Caco-2 (cell line): Measurements from ENCODE around the gene SIAH2. TPM values are rescaled to one million over a fixed set of nuclear protein-coding genes. Genes with fewer than 3 reads are reported as not detected.
A peak's percentile ranks its signal among the peaks of the same experiment; 100 is the strongest.

Experiments used
- BruUV-seq: library from RNA; stranded (reverse); fragments of 400-500 nt; replicated peaks from 2 replicates; lab custom pipeline; 2021; lab: Mats Ljungman, UMichigan
- CTCF ChIA-PET: fragments of 300-600 bp; sonication (Branson Sonifier 250); formaldehyde crosslinking; loops from one replicate; lab custom pipeline; 2022; ENCODE audit warnings: antibody characterized with exemption; lab: Charles Lee
- POLR2A ChIA-PET: fragments of 300-600 bp; sonication (Branson Sonifier 250); formaldehyde crosslinking; loops from one replicate; lab custom pipeline; 2022; ENCODE audit warnings: antibody characterized with exemption; lab: Charles Lee
- DNase-seq, 2 experiments: peaks; one replicate each; pipeline versions ENCODE4 v3.0.0 to v3.0.0-alpha.2; 2020 to 2022
- H3K27me3 ChIP-seq: replicated peaks from 2 replicates; pipeline ENCODE4 v1.6.0; 2011; ENCODE audit warnings: low read length; ENCODE audit not compliant: control insufficient read depth, insufficient read depth
- H3K36me3 ChIP-seq: 2 replicates; pipeline ENCODE4 v1.5.1; 2011; ENCODE audit warnings: low read length; ENCODE audit not compliant: control insufficient read depth, insufficient read depth
- H3K4me1 ChIP-seq: fragments of 250-450 bp; sonication (Bioruptor Pico); 2 replicates; pipeline ENCODE4 v1.5.1; 2020; ENCODE audit warnings: mild to moderate bottlenecking
- H3K4me3 ChIP-seq: 2 replicates; pipeline ENCODE4 v1.5.1; 2011; ENCODE audit warnings: low read depth, mild to moderate bottlenecking, control low read depth, low read length
- H3K9me3 ChIP-seq: fragments of 250-450 bp; sonication (Bioruptor Pico); 2 replicates; pipeline ENCODE4 v1.5.1; 2020; ENCODE audit warnings: mild to moderate bottlenecking, moderate library complexity
- H3K27ac Mint-ChIP-seq: one replicate; pipeline ENCODE4 v1.8.0; 2022; ENCODE audit warnings: mixed read lengths; ENCODE audit not compliant: unreplicated experiment
- H3K27me3 Mint-ChIP-seq: one replicate; pipeline ENCODE4 v1.8.0; 2022; ENCODE audit warnings: mixed read lengths; ENCODE audit not compliant: insufficient read depth, unreplicated experiment
- H3K36me3 Mint-ChIP-seq: one replicate; pipeline ENCODE4 v1.8.0; 2022; ENCODE audit warnings: mild to moderate bottlenecking, mixed read lengths; ENCODE audit not compliant: insufficient read depth, unreplicated experiment
- H3K4me1 Mint-ChIP-seq: one replicate; pipeline ENCODE4 v1.8.0; 2022; ENCODE audit warnings: low read depth, mixed read lengths; ENCODE audit not compliant: unreplicated experiment
- H3K4me3 Mint-ChIP-seq: one replicate; pipeline ENCODE4 v1.8.0; 2022; ENCODE audit warnings: mild to moderate bottlenecking, moderate library complexity, mixed read lengths; ENCODE audit not compliant: unreplicated experiment
- H3K9me3 Mint-ChIP-seq: one replicate; pipeline ENCODE4 v1.8.0; 2022; ENCODE audit warnings: mixed read lengths; ENCODE audit not compliant: unreplicated experiment
- CTCF ChIP-seq, 2 experiments: fragments of 200-600 bp in 1 of 2; IDR thresholded peaks; 1 replicate in 1 of 2; 2 replicates in 1 of 2; pipeline versions ENCODE4 v1.5.1 to v1.8.0; 2011 to 2022; ENCODE audit warnings: antibody characterized with exemption in 1 of 2, control low read depth in 1 of 2, inconsistent platforms in 1 of 2, low read depth in 1 of 2, low read length in 1 of 2, mild to moderate bottlenecking in 1 of 2, moderate library complexity in 1 of 2; ENCODE audit not compliant: insufficient read depth in 1 of 2, severe bottlenecking in 1 of 2, unreplicated experiment in 1 of 2
- intact Hi-C: fragments of 100-400 bp; cut with micrococcal nuclease; formaldehyde crosslinking; loops from one replicate; pipeline ENCODE4 v1.10.0; 2022; ENCODE audit not compliant: unreplicated experiment
- total RNA-seq: library from RNA; stranded (reverse); gene quantifications from 2 replicates; pipeline ENCODE4 v1.2.3, GENCODE V29; 2022

SIAH2 gene
- total RNA-seq, 1 experiment from 2014 or later: 25.6 TPM

GRCh38 chr3:150742679-150743078 lies 20.3 kb downstream of the SIAH2 start:
- peaks cover 26% of the 10 kb centered on the region for H3K4me1 ChIP-seq
- no TSS peak for BruUV-seq
- no peaks in the 10 kb centered on the region for H3K9me3 ChIP-seq
- Mint-ChIP-seq H3K27me3 (no peaks in the 10 kb centered on the region), H3K36me3 (peaks cover 33% of the 10 kb centered on the region), H3K4me3 (no peak overlapping the region), H3K9me3 (no peaks in the 10 kb centered on the region), H3K4me1 (peaks cover 5% of the 10 kb centered on the region), H3K27ac (no peak overlapping the region)
- ChIA-PET CTCF (no interaction called here), POLR2A (no interaction called here)
- DNase-seq: no peak
- intact Hi-C loops: no loop called here
- H3K27me3 ChIP-seq: no peaks in the 10 kb centered on the region
- TF ChIP-seq CTCF (IDR thresholded peaks at IDR 0.05; ENCODE audit: insufficient read depth in 1 of 2, low read depth in 1 of 2, low read length in 1 of 2, severe bottlenecking in 1 of 2, unreplicated experiment in 1 of 2): no peak
- H3K36me3 ChIP-seq: no peaks in the 10 kb centered on the region
- no peak overlapping the region for H3K4me3 ChIP-seq

- peaks cover 11% of the 10 kb centered on the region for H3K4me1 Mint-ChIP-seq
- intact Hi-C loops: no loop called here
- H3K27ac Mint-ChIP-seq: no peak overlapping the region
- DNase-seq: no peak
- H3K9me3 ChIP-seq: no peaks in the 10 kb centered on the region
- TF ChIP-seq CTCF (IDR thresholded peaks at IDR 0.05; ENCODE audit: insufficient read depth in 1 of 2, low read depth in 1 of 2, low read length in 1 of 2, severe bottlenecking in 1 of 2, unreplicated experiment in 1 of 2): no peak
- no peak overlapping the region for H3K4me3 Mint-ChIP-seq
- no peaks in the 10 kb centered on the region for H3K9me3 Mint-ChIP-seq
- BruUV-seq: no TSS peak
- H3K4me1 ChIP-seq: peaks cover 29% of the 10 kb centered on the region
- no peaks in the 10 kb centered on the region for H3K27me3 Mint-ChIP-seq
- H3K36me3 Mint-ChIP-seq: peaks cover 28% of the 10 kb centered on the region
- ChIA-PET CTCF (no interaction called here), POLR2A (no interaction called here)
- no peak overlapping the region for H3K4me3 ChIP-seq
- H3K27me3 ChIP-seq: no peaks in the 10 kb centered on the region
- H3K36me3 ChIP-seq: no peaks in the 10 kb centered on the region
These were observed 20.8 kb downstream of the SIAH2 start for GRCh38 chr3:150742141-150742523.

- ChIA-PET POLR2A (no interaction called here), CTCF (no interaction called here)
- Mint-ChIP-seq H3K27ac (no peak overlapping the region), H3K36me3 (peaks cover 28% of the 10 kb centered on the region), H3K4me1 (peaks cover 11% of the 10 kb centered on the region), H3K4me3 (no peak overlapping the region), H3K27me3 (no peaks in the 10 kb centered on the region), H3K9me3 (no peaks in the 10 kb centered on the region)
- Histone ChIP-seq H3K4me1 (peaks cover 33% of the 10 kb centered on the region), H3K4me3 (no peak overlapping the region), H3K9me3 (no peaks in the 10 kb centered on the region), H3K27me3 (no peaks in the 10 kb centered on the region), H3K36me3 (no peaks in the 10 kb centered on the region)
- BruUV-seq: TSS peak; percentile 53
- intact Hi-C loops: no loop called here
- DNase-seq: no peak
- no peak for TF ChIP-seq CTCF (IDR thresholded peaks at IDR 0.05; ENCODE audit: insufficient read depth in 1 of 2, low read depth in 1 of 2, low read length in 1 of 2, severe bottlenecking in 1 of 2, unreplicated experiment in 1 of 2)
These were observed 21.4 kb downstream of the SIAH2 start for GRCh38 chr3:150741497-150742140.
